Gastrocnemius medialis (tissue), 4 donors: ENCODE results near the gene BTRC.

Experiments
- POLR2A ChIP-seq, 2 donors: fragments of 450-650 bp; IDR thresholded peaks; one replicate each; pipeline ENCODE4 v1.6.1; 2017; ENCODE audit warnings: antibody characterized with exemption in 2 of 2, mild to moderate bottlenecking in 2 of 2, moderate library complexity in 2 of 2
- TF ChIP-seq, protein P1 (sequence below), 5 experiments: fragments of 450-650 bp in 3 of 5; fragments of 200-600 bp in 2 of 5; sonication (generic) in 2 of 5; IDR thresholded peaks in 4 of 5; conservative IDR thresholded peaks in 1 of 5; 1 replicate in 4 of 5; 2 replicates in 1 of 5; pipeline ENCODE4 v1.5.1; 2016 to 2019; ENCODE audit warnings: antibody characterized with exemption in 5 of 5, mild to moderate bottlenecking in 3 of 5, moderate library complexity in 3 of 5

DNA sequence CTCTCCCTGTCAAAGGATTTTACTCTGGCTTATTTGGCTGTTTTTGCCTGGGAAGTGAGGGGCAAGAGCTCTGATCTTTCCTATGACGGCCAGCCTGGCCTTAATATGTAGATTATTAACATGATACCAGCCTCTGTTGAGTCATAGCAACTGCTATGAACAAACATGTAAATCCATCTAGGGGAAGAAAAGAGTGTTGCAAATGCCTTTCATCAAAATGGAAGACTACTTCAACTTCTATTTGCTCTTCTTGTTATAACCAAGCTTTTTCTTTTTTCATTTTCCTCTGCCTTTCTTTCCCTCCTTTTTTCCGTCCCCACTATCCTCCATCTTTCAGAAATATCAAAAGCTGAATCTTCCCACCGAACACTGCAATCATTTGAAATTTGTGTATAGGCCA is 46.6 kb downstream of the BTRC start:
- TF ChIP-seq, protein P1, sequence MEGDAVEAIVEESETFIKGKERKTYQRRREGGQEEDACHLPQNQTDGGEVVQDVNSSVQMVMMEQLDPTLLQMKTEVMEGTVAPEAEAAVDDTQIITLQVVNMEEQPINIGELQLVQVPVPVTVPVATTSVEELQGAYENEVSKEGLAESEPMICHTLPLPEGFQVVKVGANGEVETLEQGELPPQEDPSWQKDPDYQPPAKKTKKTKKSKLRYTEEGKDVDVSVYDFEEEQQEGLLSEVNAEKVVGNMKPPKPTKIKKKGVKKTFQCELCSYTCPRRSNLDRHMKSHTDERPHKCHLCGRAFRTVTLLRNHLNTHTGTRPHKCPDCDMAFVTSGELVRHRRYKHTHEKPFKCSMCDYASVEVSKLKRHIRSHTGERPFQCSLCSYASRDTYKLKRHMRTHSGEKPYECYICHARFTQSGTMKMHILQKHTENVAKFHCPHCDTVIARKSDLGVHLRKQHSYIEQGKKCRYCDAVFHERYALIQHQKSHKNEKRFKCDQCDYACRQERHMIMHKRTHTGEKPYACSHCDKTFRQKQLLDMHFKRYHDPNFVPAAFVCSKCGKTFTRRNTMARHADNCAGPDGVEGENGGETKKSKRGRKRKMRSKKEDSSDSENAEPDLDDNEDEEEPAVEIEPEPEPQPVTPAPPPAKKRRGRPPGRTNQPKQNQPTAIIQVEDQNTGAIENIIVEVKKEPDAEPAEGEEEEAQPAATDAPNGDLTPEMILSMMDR (IDR thresholded peaks at IDR 0.05 in 4 of 5, conservative IDR thresholded peaks at IDR 0.05 in 1 of 5), result no peak
- TF ChIP-seq POLR2A (IDR thresholded peaks at IDR 0.05), result no peak
